CD4-positive, alpha-beta T cell treated with Interleukin-6 for 4 hours (primary cell): Measurements from ENCODE around the gene RAPGEF4.
"Not testable (repeated sequence)": the region's sequence is repeated elsewhere in the genome, so short reads cannot be mapped to it uniquely, and the experiment has no call there.

ENCODE experiments used
- DNase-seq: peaks from one replicate; pipeline ENCODE4 v3.0.0-alpha.2; 2020; ENCODE audit warnings: mixed read lengths

The RAPGEF4 gene

GRCh38 chr2:172730411-172730810 lies 5.2 kb upstream of the RAPGEF4 start:
- no peak for DNase-seq

GRCh38 chr2:172734711-172735581 lies 699 bp upstream of the RAPGEF4 start:
- DNase-seq: no peak

GRCh38 chr2:172736424-172737174 lies 954 bp downstream of the RAPGEF4 start:
- DNase-seq: no peak

GRCh38 chr2:172739661-172740266 lies 4.1 kb downstream of the RAPGEF4 start:
- DNase-seq: no peak

GRCh38 chr2:172740856-172741255 lies 5.2 kb downstream of the RAPGEF4 start:
- DNase-seq: no peak

- DNase-seq: no peak
Observed at GRCh38 chr2:172742931-172743540, 7.4 kb downstream of the RAPGEF4 start.

- DNase-seq: no peak
Observed at GRCh38 chr2:172743898-172744297, 8.3 kb downstream of the RAPGEF4 start.

GRCh38 chr2:172745636-172746035 lies 10.0 kb downstream of the RAPGEF4 start:
- no peak for DNase-seq

GRCh38 chr2:172748543-172748942 lies 12.9 kb downstream of the RAPGEF4 start:
- DNase-seq: not testable (repeated sequence)

- no peak for DNase-seq
Observed at GRCh38 chr2:172749388-172749787, 13.7 kb downstream of the RAPGEF4 start.

GRCh38 chr2:172751564-172751963 lies 15.9 kb downstream of the RAPGEF4 start:
- no peak for DNase-seq

- no peak for DNase-seq
Observed at GRCh38 chr2:172753610-172754009, 18.0 kb downstream of the RAPGEF4 start.

GRCh38 chr2:172759441-172759840 lies 23.8 kb downstream of the RAPGEF4 start:
- no peak for DNase-seq

- DNase-seq: no peak
Observed at GRCh38 chr2:172761306-172761705, 25.7 kb downstream of the RAPGEF4 start.

GRCh38 chr2:172762574-172762973 lies 26.9 kb downstream of the RAPGEF4 start:
- DNase-seq: no peak

GRCh38 chr2:172763079-172763478 lies 27.4 kb downstream of the RAPGEF4 start:
- DNase-seq: no peak

- DNase-seq: no peak
Observed at GRCh38 chr2:172765662-172766061, 30.0 kb downstream of the RAPGEF4 start.

- DNase-seq: no peak
Observed at GRCh38 chr2:172768401-172768800, 32.8 kb downstream of the RAPGEF4 start.

GRCh38 chr2:172769879-172770278 lies 34.2 kb downstream of the RAPGEF4 start:
- no peak for DNase-seq

- DNase-seq: no peak
Observed at GRCh38 chr2:172770887-172771286, 35.2 kb downstream of the RAPGEF4 start.

- DNase-seq: no peak
Observed at GRCh38 chr2:172772633-172773032, 37.0 kb downstream of the RAPGEF4 start.

GRCh38 chr2:172774302-172774701 lies 38.7 kb downstream of the RAPGEF4 start:
- DNase-seq: no peak

- DNase-seq: no peak
Observed at GRCh38 chr2:172775319-172775718, 39.7 kb downstream of the RAPGEF4 start.
